GM12878 (cell line): ENCODE results near the gene MAML2. TPM values are rescaled to one million over a fixed set of nuclear protein-coding genes. Genes with fewer than 3 reads are reported as not detected.
A peak's percentile ranks its signal among the peaks of the same experiment; 100 is the strongest.

Experiments used
- ATAC-seq: fragments of 200-7000 bp; cut with Tn5 transposase; 3 replicates; pipeline ENCODE4 v1.9.1; 2020; ENCODE audit warnings: mild to moderate bottlenecking, moderate library complexity
- BruUV-seq: library from RNA; stranded (reverse); fragments of 400-500 nt; replicated peaks from 2 replicates; lab custom pipeline; 2021; lab: Mats Ljungman, UMichigan
- CTCF ChIA-PET: fragments of 300-600 bp; sonication (Branson Sonifier 250); formaldehyde crosslinking; extraction: SDS; loops from one replicate; lab custom pipeline; 2021; ENCODE audit warnings: inconsistent platforms; lab: Yijun Ruan, JAX
- POLR2A ChIA-PET: fragments of 350-600 bp; formaldehyde crosslinking; extraction: SDS; loops from one replicate; lab custom pipeline; 2021; ENCODE audit warnings: inconsistent platforms; lab: Charles Lee
- RAD21 ChIA-PET: fragments of 300-600 bp; sonication (Branson Sonifier 250); formaldehyde crosslinking; loops from one replicate; lab custom pipeline; 2023; ENCODE audit warnings: antibody characterized with exemption; ENCODE audit not compliant: unreplicated experiment; lab: Charles Lee
- SMC1A ChIA-PET: fragments of 300-600 bp; sonication (Branson Sonifier 250); formaldehyde crosslinking; loops from one replicate; lab custom pipeline; 2023; ENCODE audit not compliant: unreplicated experiment, uncharacterized antibody; lab: Charles Lee
- DNase-seq: peaks from one replicate; pipeline ENCODE4 v3.0.0-alpha.2; 2011; ENCODE audit warnings: low read depth, low spot score
- FAIRE-seq: peaks from 3 replicates; lab custom pipeline; 2011; peaks lifted over from hg19 to GRCh38; lab: Jason Lieb, UNC
- H2AFZ ChIP-seq: 2 replicates; pipeline ENCODE4 v1.6.0; 2011; ENCODE audit warnings: low read depth, low read length, control low read depth; ENCODE audit not compliant: control insufficient read depth
- H3K27ac ChIP-seq: 2 replicates; pipeline ENCODE4 v1.5.1; 2011; ENCODE audit warnings: control low read depth; ENCODE audit not compliant: control insufficient read depth, insufficient read depth
- H3K27me3 ChIP-seq, 2 experiments: replicated peaks in 1 of 2; 2 replicates each; pipeline versions ENCODE4 v1.6.0 to v1.6.1; 2011; ENCODE audit warnings: low read length in 1 of 2; ENCODE audit not compliant: control insufficient read depth in 2 of 2, insufficient read depth in 2 of 2
- H3K36me3 ChIP-seq, 2 experiments: 2 replicates each; pipeline ENCODE4 v1.5.1; 2011; ENCODE audit warnings: low read length in 1 of 2; ENCODE audit not compliant: control insufficient read depth in 2 of 2, insufficient read depth in 2 of 2
- H3K4me1 ChIP-seq: 2 replicates; pipeline ENCODE4 v1.6.1; 2011; ENCODE audit warnings: mild to moderate bottlenecking, low read length, moderate library complexity, mixed read lengths; ENCODE audit not compliant: control insufficient read depth, insufficient read depth
- H3K4me2 ChIP-seq: 2 replicates; pipeline ENCODE4 v1.6.0; 2011; ENCODE audit warnings: control low read depth; ENCODE audit not compliant: control insufficient read depth, insufficient read depth
- H3K4me3 ChIP-seq: fragments of 200-600 bp; sonication (generic); 2 replicates; pipeline ENCODE4 v1.5.1; 2016
- H3K79me2 ChIP-seq: 2 replicates; pipeline ENCODE4 v1.6.0; 2011; ENCODE audit warnings: low read length; ENCODE audit not compliant: control insufficient read depth, insufficient read depth
- H3K9ac ChIP-seq: 2 replicates; pipeline ENCODE4 v1.8.0; 2011; ENCODE audit warnings: low read length, control low read depth, mixed read lengths; ENCODE audit not compliant: control insufficient read depth, insufficient read depth
- H3K9me3 ChIP-seq: replicated peaks from 3 replicates; pipeline ENCODE4 v1.5.1; 2011; ENCODE audit warnings: mild to moderate bottlenecking, low read length; ENCODE audit not compliant: control insufficient read depth, insufficient read depth
- H4K20me1 ChIP-seq: 2 replicates; pipeline ENCODE4 v1.6.0; 2011; ENCODE audit not compliant: control insufficient read depth, insufficient read depth
- BMI1 ChIP-seq: fragments of 450-650 bp; IDR thresholded peaks from 2 replicates; pipeline ENCODE4 v1.6.1; 2016; ENCODE audit warnings: mild to moderate bottlenecking, moderate library complexity, borderline replicate concordance
- CEBPB ChIP-seq, 2 experiments: fragments of 150-350 bp in 1 of 2; IDR thresholded peaks; 2 replicates each; pipeline ENCODE4 v1.6.1; 2012 to 2014; ENCODE audit warnings: low read depth in 2 of 2, low read length in 2 of 2, borderline replicate concordance in 1 of 2, inconsistent platforms in 1 of 2
- DPF2 ChIP-seq: fragments of 450-650 bp; IDR thresholded peaks from 2 replicates; pipeline ENCODE4 v1.6.1; 2017; ENCODE audit warnings: mild to moderate bottlenecking
- E2F4 ChIP-seq: IDR thresholded peaks from 2 replicates; pipeline ENCODE4 v1.6.1; 2012; ENCODE audit warnings: low read depth, low read length, improper control_type of control experiment
- ETV6 ChIP-seq, 2 experiments: fragments of 450-650 bp in 1 of 2; IDR thresholded peaks in 1 of 2; conservative IDR thresholded peaks in 1 of 2; 2 replicates each; pipeline ENCODE4 v1.6.1; 2014; ENCODE audit warnings: antibody characterized with exemption in 1 of 2, borderline replicate concordance in 1 of 2, low read depth in 1 of 2, mild to moderate bottlenecking in 1 of 2, moderate library complexity in 1 of 2
- HCFC1 ChIP-seq: fragments of 150-350 bp; IDR thresholded peaks from 2 replicates; pipeline ENCODE4 v1.6.1; 2014; ENCODE audit warnings: low read length
- HDGF ChIP-seq: fragments of 450-650 bp; IDR thresholded peaks from 2 replicates; pipeline ENCODE4 v1.6.1; 2016; ENCODE audit warnings: antibody characterized with exemption
- MEF2B ChIP-seq: fragments of 450-650 bp; IDR thresholded peaks from 2 replicates; pipeline ENCODE4 v1.6.1; 2018; ENCODE audit warnings: mild to moderate bottlenecking, moderate library complexity; ENCODE audit not compliant: partially characterized antibody, poor library complexity, severe bottlenecking
- NFYA ChIP-seq: IDR thresholded peaks from 2 replicates; pipeline ENCODE4 v1.6.1; 2011; ENCODE audit warnings: low read depth, mild to moderate bottlenecking, low read length, improper control_type of control experiment, borderline replicate concordance
- NKRF ChIP-seq: fragments of 450-650 bp; conservative IDR thresholded peaks from 2 replicates; pipeline ENCODE4 v1.6.1; 2017; ENCODE audit warnings: mild to moderate bottlenecking, moderate library complexity
- POU2F2 ChIP-seq: IDR thresholded peaks from 3 replicates; pipeline ENCODE4 v1.6.1; 2011; ENCODE audit warnings: low read depth, mild to moderate bottlenecking, low read length, borderline replicate concordance
- RCOR1 ChIP-seq: conservative IDR thresholded peaks from 2 replicates; pipeline ENCODE4 v1.6.1; 2012; ENCODE audit warnings: low read depth, low read length, improper control_type of control experiment
- SRF ChIP-seq, 2 experiments: IDR thresholded peaks; 2 replicates each; pipeline ENCODE4 v1.6.1; 2011; ENCODE audit warnings: low read depth in 2 of 2, low read length in 2 of 2, mild to moderate bottlenecking in 1 of 2, moderate library complexity in 1 of 2
- ZBED1 ChIP-seq: IDR thresholded peaks from 2 replicates; pipeline ENCODE4 v1.6.1; 2016; ENCODE audit warnings: borderline replicate concordance
- WGBS: methylation state at CpG from one replicate; pipeline ENCODE4 v1.1.6; 2016; ENCODE audit warnings: low lambda C conversion rate; ENCODE audit not compliant: insufficient replicate concordance, insufficient coverage; ENCODE audit errors: missing lambda C conversion rate; 5-methylcytosine and 5-hydroxymethylcytosine counted together
- in situ Hi-C: fragments of 300-500 bp; cut with MboI; formaldehyde crosslinking; loops from 9 replicates; pipeline ENCODE4 v1.14.3; 2018; ENCODE audit warnings: mixed read lengths
- intact Hi-C: fragments of 100-400 bp; cut with micrococcal nuclease; formaldehyde crosslinking; loops from one replicate; pipeline ENCODE4 v1.14.2; 2022; ENCODE audit not compliant: unreplicated experiment
- polyA plus RNA-seq, 11 experiments: library from polyadenylated mRNA; depleted of rRNA in 4 of 11; unstranded in 6 of 11; stranded (reverse) in 5 of 11; fragments of >200 nt; fragmentation: Nextera tagmentation in 4 of 11; fragmentation: Illumina TruSeq in 1 of 11; extraction: Ambion mirVana in 4 of 11; extraction: Trizol in 1 of 11; gene quantifications; 1 replicate in 1 of 11; 2 replicates in 10 of 11; pipeline versions ENCODE4 v1.2.1 to v1.2.3, GENCODE V29; 2011 to 2016; ENCODE audit warnings: inconsistent platforms in 2 of 11, missing spikeins in 2 of 11, low read depth in 1 of 11
- total RNA-seq, 4 experiments: library from RNA; depleted of rRNA in 3 of 4; stranded (reverse); fragments of >200 nt in 3 of 4; fragmentation: Illumina TruSeq in 1 of 4; extraction: Trizol in 1 of 4; gene quantifications; 2 replicates each; pipeline versions ENCODE4 v1.2.1 to v1.2.3, GENCODE V29; 2013 to 2021

The MAML2 gene
- total and polyA plus RNA-seq, 10 of the 15 experiments (the other 5 are each of a cell fraction or from before 2014, with no cell fraction given): 2.5 to 15.1 (median 12.0) TPM

- H3K4me3 ChIP-seq: no peak overlapping the region
- H2AFZ ChIP-seq: no peak overlapping the region
- H3K4me2 ChIP-seq: no peak overlapping the region; the same call in 1 of the 2 replicates
- H3K27me3 ChIP-seq: no peaks in the 10 kb centered on the region
- SMC1A ChIA-PET: interaction anchor here (1.5 kb wide), 1 partner anchor 11 kb away, joined by 5 read pairs; no protein-coding TSS in a partner anchor
- H3K79me2 ChIP-seq: peaks cover 21% of the 10 kb centered on the region
- BruUV-seq: no TSS peak
- 24% methylated on average over 3 of the region's 3 CpGs for WGBS
- in situ Hi-C loops: no loop called here
- no peak overlapping the region for H3K9ac ChIP-seq
- intact Hi-C loops: no loop called here
- peak overlapping the region; percentile 18; the same call in 1 of the 2 replicates for H3K27ac ChIP-seq
- POLR2A ChIA-PET: no interaction called here
- TF ChIP-seq BMI1: peak; percentile 88
- no peak for TF ChIP-seq SRF (IDR thresholded peaks at IDR 0.05; ENCODE audit: low read depth in 2 of 2, low read length in 2 of 2)
- TF ChIP-seq MEF2B: no peak
- no peak for TF ChIP-seq HCFC1
- TF ChIP-seq CEBPB (IDR thresholded peaks at IDR 0.05; ENCODE audit: borderline replicate concordance in 1 of 2, low read depth in 2 of 2, low read length in 2 of 2): no peak
- TF ChIP-seq ETV6 (conservative IDR thresholded peaks at IDR 0.05 in 1 of 2, IDR thresholded peaks at IDR 0.05 in 1 of 2; ENCODE audit: borderline replicate concordance in 1 of 2, low read depth in 1 of 2): no peak
- no peak for TF ChIP-seq NFYA
- TF ChIP-seq NKRF: no peak
- TF ChIP-seq POU2F2: peak; percentile 79; the same call in 1 of the 3 replicates
- no peak for TF ChIP-seq DPF2
- TF ChIP-seq E2F4: no peak
- no peak for TF ChIP-seq RCOR1
- TF ChIP-seq ZBED1: no peak
- no peak for TF ChIP-seq HDGF
- ATAC-seq (peak; percentile 61), FAIRE-seq (peak; percentile 7), DNase-seq (no peak)
- H3K36me3 ChIP-seq: peaks cover 0 to 2% of the 10 kb centered on the region in 2 experiments; a peak in 1 of 4 replicates
- H3K9me3 ChIP-seq: peaks cover 22% of the 10 kb centered on the region
- H4K20me1 ChIP-seq: no peaks in the 10 kb centered on the region
- peaks cover 18% of the 10 kb centered on the region for H3K4me1 ChIP-seq
- CTCF ChIA-PET: interaction anchor here (1.0 kb wide), 1 partner anchor 71 kb away, joined by 3 read pairs; the partner anchor contains the start of gene MAML2
- RAD21 ChIA-PET: interaction anchor here (1.6 kb wide), 1 partner anchor 70 kb away, joined by 6 read pairs; the partner anchor contains the start of gene MAML2
Measured at GRCh38 chr11:96272529-96273222, 70.3 kb downstream of the MAML2 start.
